A673 (cell line): ENCODE results near the gene CELF4. TPM values are rescaled to one million over a fixed set of nuclear protein-coding genes. Genes with fewer than 3 reads are reported as not detected.

Experiments
- BruUV-seq: library from RNA; stranded (reverse); fragments of 400-500 nt; replicated peaks from 2 replicates; lab custom pipeline; 2021; lab: Mats Ljungman, UMichigan
- CTCF ChIA-PET: fragments of 300-600 bp; sonication (Branson Sonifier 250); formaldehyde crosslinking; loops from one replicate; lab custom pipeline; 2022; ENCODE audit warnings: antibody characterized with exemption; lab: Charles Lee
- POLR2A ChIA-PET: fragments of 300-600 bp; sonication (Branson Sonifier 250); formaldehyde crosslinking; loops from one replicate; lab custom pipeline; 2022; ENCODE audit warnings: antibody characterized with exemption; ENCODE audit not compliant: low non-redundant PET; lab: Charles Lee
- DNase-seq: peaks from one replicate; pipeline ENCODE4 v3.0.0-alpha.2; 2015; ENCODE audit warnings: low spot score
- H3K27ac ChIP-seq: fragments of 200-600 bp; sonication (generic); 2 replicates; pipeline ENCODE4 v1.5.1; 2016; ENCODE audit warnings: mixed run types, low read depth, mild to moderate bottlenecking, mixed read lengths, antibody characterized with exemption, low read length; ENCODE audit not compliant: poor library complexity, severe bottlenecking
- H3K27me3 ChIP-seq: fragments of 200-600 bp; sonication (generic); replicated peaks from 2 replicates; pipeline ENCODE4 v1.6.1; 2017; ENCODE audit warnings: mixed run types, low read depth, mild to moderate bottlenecking, mixed read lengths, antibody characterized with exemption, low read length; ENCODE audit not compliant: insufficient read depth, poor library complexity
- H3K36me3 ChIP-seq: fragments of 200-600 bp; sonication (generic); 2 replicates; pipeline ENCODE4 v1.6.1; 2016; ENCODE audit warnings: mixed run types, mild to moderate bottlenecking, mixed read lengths, antibody characterized with exemption, low read length; ENCODE audit not compliant: insufficient read depth, poor library complexity, severe bottlenecking
- H3K4me1 ChIP-seq: fragments of 200-600 bp; sonication (generic); 2 replicates; pipeline ENCODE4 v1.6.1; 2017; ENCODE audit warnings: mixed run types, mild to moderate bottlenecking, mixed read lengths, antibody characterized with exemption, low read length; ENCODE audit not compliant: insufficient read depth, poor library complexity, severe bottlenecking
- H3K4me3 ChIP-seq: fragments of 200-600 bp; sonication (generic); 2 replicates; pipeline ENCODE4 v1.5.1; 2016; ENCODE audit warnings: low read depth, mixed run types, mild to moderate bottlenecking, mixed read lengths, low read length; ENCODE audit not compliant: poor library complexity, severe bottlenecking
- H3K9me3 ChIP-seq: fragments of 200-600 bp; sonication (generic); 2 replicates; pipeline ENCODE4 v1.6.1; 2016; ENCODE audit warnings: mixed run types, low read depth, mild to moderate bottlenecking, mixed read lengths, antibody characterized with exemption, low read length; ENCODE audit not compliant: poor library complexity, severe bottlenecking
- EZH2 ChIP-seq: fragments of 200-600 bp; sonication (generic); IDR thresholded peaks from 2 replicates; pipeline ENCODE4 v1.6.1; 2017; ENCODE audit warnings: borderline replicate concordance, low read depth, mild to moderate bottlenecking, mixed read lengths, antibody characterized with exemption, low read length; ENCODE audit not compliant: poor library complexity, severe bottlenecking
- intact Hi-C: fragments of 100-400 bp; cut with micrococcal nuclease; formaldehyde crosslinking; loops from one replicate; pipeline ENCODE4 v1.10.0; 2022; ENCODE audit not compliant: unreplicated experiment
- total RNA-seq: library from RNA; stranded (reverse); gene quantifications from 2 replicates; pipeline ENCODE4 v1.2.3, GENCODE V29; 2021
- TF ChIP-seq, protein P1 (sequence below): fragments of 300-800, 200-600 bp; sonication (generic); conservative IDR thresholded peaks from 2 replicates; pipeline ENCODE4 v1.5.1; 2017; ENCODE audit warnings: low read depth, mild to moderate bottlenecking, antibody characterized with exemption, low read length, moderate library complexity, mixed read lengths

Gene CELF4
- total RNA-seq, 1 experiment from 2014 or later, result not detected

DNA sequence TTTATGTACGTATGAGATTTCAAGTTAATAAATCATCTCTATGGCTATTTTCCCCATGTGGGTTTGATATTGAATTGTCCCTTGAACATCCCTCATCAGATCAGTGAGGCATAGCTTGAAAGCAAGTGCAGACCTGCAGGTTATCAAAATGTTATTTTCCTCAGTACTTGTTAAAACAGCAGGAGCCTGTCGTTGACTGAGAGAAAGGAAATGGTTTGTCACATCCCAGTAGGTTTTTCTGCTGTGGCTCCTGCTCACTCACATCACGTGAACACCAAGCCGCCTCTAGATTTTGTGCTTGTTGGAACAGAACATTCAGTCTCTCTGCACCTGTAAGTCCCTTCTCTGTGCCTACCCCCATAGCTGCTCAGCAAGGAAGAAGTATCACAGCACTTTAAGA lies 340.3 kb downstream of the CELF4 start:
- Histone ChIP-seq H3K27ac (no peak overlapping the region), H3K27me3 (no peaks in the 10 kb centered on the region), H3K4me3 (no peak overlapping the region), H3K4me1 (no peaks in the 10 kb centered on the region), H3K36me3 (no peaks in the 10 kb centered on the region), H3K9me3 (no peaks in the 10 kb centered on the region)
- TF ChIP-seq, protein P1, sequence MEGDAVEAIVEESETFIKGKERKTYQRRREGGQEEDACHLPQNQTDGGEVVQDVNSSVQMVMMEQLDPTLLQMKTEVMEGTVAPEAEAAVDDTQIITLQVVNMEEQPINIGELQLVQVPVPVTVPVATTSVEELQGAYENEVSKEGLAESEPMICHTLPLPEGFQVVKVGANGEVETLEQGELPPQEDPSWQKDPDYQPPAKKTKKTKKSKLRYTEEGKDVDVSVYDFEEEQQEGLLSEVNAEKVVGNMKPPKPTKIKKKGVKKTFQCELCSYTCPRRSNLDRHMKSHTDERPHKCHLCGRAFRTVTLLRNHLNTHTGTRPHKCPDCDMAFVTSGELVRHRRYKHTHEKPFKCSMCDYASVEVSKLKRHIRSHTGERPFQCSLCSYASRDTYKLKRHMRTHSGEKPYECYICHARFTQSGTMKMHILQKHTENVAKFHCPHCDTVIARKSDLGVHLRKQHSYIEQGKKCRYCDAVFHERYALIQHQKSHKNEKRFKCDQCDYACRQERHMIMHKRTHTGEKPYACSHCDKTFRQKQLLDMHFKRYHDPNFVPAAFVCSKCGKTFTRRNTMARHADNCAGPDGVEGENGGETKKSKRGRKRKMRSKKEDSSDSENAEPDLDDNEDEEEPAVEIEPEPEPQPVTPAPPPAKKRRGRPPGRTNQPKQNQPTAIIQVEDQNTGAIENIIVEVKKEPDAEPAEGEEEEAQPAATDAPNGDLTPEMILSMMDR, result no peak
- TF ChIP-seq EZH2, result no peak
- ChIA-PET CTCF (no interaction called here), POLR2A (no interaction called here)
- BruUV-seq, result no TSS peak
- intact Hi-C loops, result no loop called here
- DNase-seq, result no peak

DNA sequence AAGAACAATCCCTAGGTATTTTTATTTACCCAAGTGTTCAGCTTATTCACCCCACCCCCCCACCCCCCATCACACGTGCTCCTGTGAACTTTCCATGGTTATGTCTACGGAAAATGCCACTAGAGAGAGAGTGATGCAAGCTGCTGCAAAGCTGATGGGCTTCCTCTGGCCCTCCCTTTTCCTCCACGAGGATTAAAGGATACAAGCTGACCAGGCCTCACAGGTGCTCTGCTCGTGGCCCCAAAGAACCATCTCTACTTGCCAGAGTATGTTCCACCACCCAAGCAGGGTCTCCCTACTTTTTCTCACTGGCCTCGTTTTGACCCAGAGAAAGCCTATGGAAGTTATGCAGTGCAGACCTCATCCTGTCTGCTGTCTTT lies 342.6 kb downstream of the CELF4 start:
- BruUV-seq, result no TSS peak
- intact Hi-C loops, result no loop called here
- DNase-seq, result no peak
- no peaks in the 10 kb centered on the region for H3K9me3 ChIP-seq
- no peaks in the 10 kb centered on the region for H3K27me3 ChIP-seq
- no peak overlapping the region for H3K27ac ChIP-seq
- TF ChIP-seq, protein P1, result no peak
- TF ChIP-seq EZH2, result no peak
- no peaks in the 10 kb centered on the region for H3K4me1 ChIP-seq
- POLR2A ChIA-PET, result no interaction called here
- H3K4me3 ChIP-seq, result no peak overlapping the region
- CTCF ChIA-PET, result no interaction called here
- H3K36me3 ChIP-seq, result no peaks in the 10 kb centered on the region

DNA sequence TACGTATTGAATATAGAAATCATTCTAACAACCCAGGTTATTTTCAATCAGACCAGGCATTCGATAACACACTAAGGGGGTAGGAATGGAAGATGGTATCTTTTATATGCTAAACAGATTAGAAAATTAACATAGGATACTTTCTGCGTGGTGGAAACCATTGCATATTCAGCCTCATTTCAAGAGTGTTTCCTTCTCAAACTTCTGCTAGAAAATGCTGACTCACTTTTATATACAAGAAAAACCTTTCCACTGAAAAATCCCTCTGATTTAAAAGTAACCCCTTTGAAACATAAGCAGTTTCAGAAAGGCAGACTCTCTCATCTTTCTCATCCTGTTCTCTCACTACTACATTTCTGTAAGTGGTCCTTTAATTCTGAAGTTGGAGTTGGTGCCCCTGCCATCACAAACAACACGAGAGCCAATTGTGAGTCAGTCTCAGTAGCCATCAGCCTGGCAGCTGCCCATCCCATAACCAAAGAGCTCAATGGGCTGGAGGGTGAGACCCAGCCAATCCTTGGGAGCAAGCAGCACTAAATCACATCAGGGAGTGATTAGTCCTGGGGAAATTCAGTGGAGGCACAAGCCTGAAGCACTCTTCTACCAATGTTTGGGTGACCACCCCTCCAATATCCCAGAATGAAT lies 343.1 kb downstream of the CELF4 start:
- intact Hi-C loops, result no loop called here
- TF ChIP-seq EZH2, result no peak
- TF ChIP-seq, protein P1, result no peak
- no TSS peak for BruUV-seq
- Histone ChIP-seq H3K27me3 (no peaks in the 10 kb centered on the region), H3K4me1 (no peaks in the 10 kb centered on the region), H3K4me3 (no peak overlapping the region), H3K9me3 (no peaks in the 10 kb centered on the region), H3K27ac (no peak overlapping the region), H3K36me3 (no peaks in the 10 kb centered on the region)
- ChIA-PET CTCF (no interaction called here), POLR2A (no interaction called here)
- no peak for DNase-seq
